Spleen (tissue), 7 donors: Measurements from ENCODE around the gene CRYGN.

Experiments used
- POLR2A ChIP-seq, 3 donors: fragments of 450-650 bp; IDR thresholded peaks; one replicate each; pipeline ENCODE4 v1.5.1; 2017; ENCODE audit warnings: antibody characterized with exemption in 3 of 3, mild to moderate bottlenecking in 1 of 3
- POLR2AphosphoS5 ChIP-seq, 3 donors: sonication (generic); formaldehyde crosslinking; IDR thresholded peaks; one replicate each; pipeline ENCODE4 v1.5.1; 2017; ENCODE audit warnings: antibody characterized with exemption in 3 of 3
- TF ChIP-seq, protein P1 (sequence below), 11 experiments: fragments of 200-600 bp in 7 of 11; fragments of 450-650 bp in 4 of 11; sonication (generic) in 4 of 11; IDR thresholded peaks in 8 of 11; conservative IDR thresholded peaks in 3 of 11; 1 replicate in 7 of 11; 2 replicates in 4 of 11; pipeline versions ENCODE4 v1.4.0 to v1.8.0; 2016 to 2021; ENCODE audit warnings: antibody characterized with exemption in 11 of 11, inconsistent platforms in 4 of 11, mild to moderate bottlenecking in 1 of 11
- donor health status: DM: no; HTN: no; CAD: no; lungs with moderate emphysema.
- donor health status: DM: no; HTN: no; CAD: no.
- donor health status: DM: no; HTN: no; CAD: no.

GRCh38 chr7:151405588-151405987 lies 34.4 kb downstream of the CRYGN start:
- TF ChIP-seq, protein P1, sequence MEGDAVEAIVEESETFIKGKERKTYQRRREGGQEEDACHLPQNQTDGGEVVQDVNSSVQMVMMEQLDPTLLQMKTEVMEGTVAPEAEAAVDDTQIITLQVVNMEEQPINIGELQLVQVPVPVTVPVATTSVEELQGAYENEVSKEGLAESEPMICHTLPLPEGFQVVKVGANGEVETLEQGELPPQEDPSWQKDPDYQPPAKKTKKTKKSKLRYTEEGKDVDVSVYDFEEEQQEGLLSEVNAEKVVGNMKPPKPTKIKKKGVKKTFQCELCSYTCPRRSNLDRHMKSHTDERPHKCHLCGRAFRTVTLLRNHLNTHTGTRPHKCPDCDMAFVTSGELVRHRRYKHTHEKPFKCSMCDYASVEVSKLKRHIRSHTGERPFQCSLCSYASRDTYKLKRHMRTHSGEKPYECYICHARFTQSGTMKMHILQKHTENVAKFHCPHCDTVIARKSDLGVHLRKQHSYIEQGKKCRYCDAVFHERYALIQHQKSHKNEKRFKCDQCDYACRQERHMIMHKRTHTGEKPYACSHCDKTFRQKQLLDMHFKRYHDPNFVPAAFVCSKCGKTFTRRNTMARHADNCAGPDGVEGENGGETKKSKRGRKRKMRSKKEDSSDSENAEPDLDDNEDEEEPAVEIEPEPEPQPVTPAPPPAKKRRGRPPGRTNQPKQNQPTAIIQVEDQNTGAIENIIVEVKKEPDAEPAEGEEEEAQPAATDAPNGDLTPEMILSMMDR (IDR thresholded peaks at IDR 0.05 in 8 of 11, conservative IDR thresholded peaks at IDR 0.05 in 3 of 11) = no peak
- no peak for TF ChIP-seq POLR2AphosphoS5 (IDR thresholded peaks at IDR 0.05)
- TF ChIP-seq POLR2A (IDR thresholded peaks at IDR 0.05) = no peak
